ENCODE results near the gene PLXNA1.
A peak's percentile ranks its signal among the peaks of the same experiment; 100 is the strongest.

PLXNA1 gene

GRCh38 chr3:126986001-126986400, 3.1 kb downstream of the PLXNA1 start:
- Histone ChIP-seq H3K4me3 (ENCODE audit: low read depth, low read length) (no peak overlapping the region), H3K36me3 (ENCODE audit: control insufficient read depth in 2 of 2, insufficient read depth in 1 of 2, low read length in 2 of 2) (peaks cover 0 to 31% of the 10 kb centered on the region in 2 experiments; a peak in 1 of 3 replicates), H3K4me1 (ENCODE audit: control insufficient read depth, insufficient read depth, low read length) (peaks cover 7% of the 10 kb centered on the region; the same call in 1 of the 2 replicates), H3K27ac (ENCODE audit: extremely low read depth, low read depth, low read length) (no peak overlapping the region), H3K9me3 (ENCODE audit: control insufficient read depth, insufficient read depth, low read depth, low read length) (no peaks in the 10 kb centered on the region)
- ChIA-PET POLR2A (interaction anchor here (0.5 kb wide), 1 partner anchor 628 kb away, joined by 7 read pairs; no protein-coding TSS in a partner anchor), CTCF (no interaction called here)
- TF ChIP-seq ZNF398 (tag by site-specific recombination; IDR thresholded peaks at IDR 0.05), result no peak
- no peak for TF ChIP-seq INSM2 (tag by site-specific recombination; IDR thresholded peaks at IDR 0.05)
- 0 out of 2 replicates have a peak, but pooled peaks have one; percentile 58 for TF ChIP-seq WT1 (tag by site-specific recombination; IDR thresholded peaks at IDR 0.05)
- peak; percentile 92 for TF ChIP-seq OSR2 (tag by site-specific recombination; IDR thresholded peaks at IDR 0.05)
- TF ChIP-seq, protein P1, sequence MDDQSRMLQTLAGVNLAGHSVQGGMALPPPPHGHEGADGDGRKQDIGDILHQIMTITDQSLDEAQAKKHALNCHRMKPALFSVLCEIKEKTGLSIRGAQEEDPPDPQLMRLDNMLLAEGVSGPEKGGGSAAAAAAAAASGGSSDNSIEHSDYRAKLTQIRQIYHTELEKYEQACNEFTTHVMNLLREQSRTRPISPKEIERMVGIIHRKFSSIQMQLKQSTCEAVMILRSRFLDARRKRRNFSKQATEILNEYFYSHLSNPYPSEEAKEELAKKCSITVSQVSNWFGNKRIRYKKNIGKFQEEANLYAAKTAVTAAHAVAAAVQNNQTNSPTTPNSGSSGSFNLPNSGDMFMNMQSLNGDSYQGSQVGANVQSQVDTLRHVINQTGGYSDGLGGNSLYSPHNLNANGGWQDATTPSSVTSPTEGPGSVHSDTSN (CRISPR knock-in tag; IDR thresholded peaks at IDR 0.05), result no peak
- TF ChIP-seq ZFP69B (tag by site-specific recombination; IDR thresholded peaks at IDR 0.05), result peak; percentile 55; the same call in 1 of the 2 replicates
- TF ChIP-seq, protein P2, sequence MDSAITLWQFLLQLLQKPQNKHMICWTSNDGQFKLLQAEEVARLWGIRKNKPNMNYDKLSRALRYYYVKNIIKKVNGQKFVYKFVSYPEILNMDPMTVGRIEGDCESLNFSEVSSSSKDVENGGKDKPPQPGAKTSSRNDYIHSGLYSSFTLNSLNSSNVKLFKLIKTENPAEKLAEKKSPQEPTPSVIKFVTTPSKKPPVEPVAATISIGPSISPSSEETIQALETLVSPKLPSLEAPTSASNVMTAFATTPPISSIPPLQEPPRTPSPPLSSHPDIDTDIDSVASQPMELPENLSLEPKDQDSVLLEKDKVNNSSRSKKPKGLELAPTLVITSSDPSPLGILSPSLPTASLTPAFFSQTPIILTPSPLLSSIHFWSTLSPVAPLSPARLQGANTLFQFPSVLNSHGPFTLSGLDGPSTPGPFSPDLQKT (IDR thresholded peaks at IDR 0.05; ENCODE audit: borderline replicate concordance, low read depth, low read length), result no peak
- TF ChIP-seq SP7 (tag by site-specific recombination; IDR thresholded peaks at IDR 0.05), result peak; percentile 98
- TF ChIP-seq IKZF3 (tag by site-specific recombination; IDR thresholded peaks at IDR 0.05), result 0 out of 2 replicates have a peak, but pooled peaks have one; percentile 33
- 0 out of 2 replicates have a peak, but pooled peaks have one; percentile 27 for TF ChIP-seq BCL11A (tag by site-specific recombination; IDR thresholded peaks at IDR 0.05; ENCODE audit: low read depth)
- TF ChIP-seq, protein P3, sequence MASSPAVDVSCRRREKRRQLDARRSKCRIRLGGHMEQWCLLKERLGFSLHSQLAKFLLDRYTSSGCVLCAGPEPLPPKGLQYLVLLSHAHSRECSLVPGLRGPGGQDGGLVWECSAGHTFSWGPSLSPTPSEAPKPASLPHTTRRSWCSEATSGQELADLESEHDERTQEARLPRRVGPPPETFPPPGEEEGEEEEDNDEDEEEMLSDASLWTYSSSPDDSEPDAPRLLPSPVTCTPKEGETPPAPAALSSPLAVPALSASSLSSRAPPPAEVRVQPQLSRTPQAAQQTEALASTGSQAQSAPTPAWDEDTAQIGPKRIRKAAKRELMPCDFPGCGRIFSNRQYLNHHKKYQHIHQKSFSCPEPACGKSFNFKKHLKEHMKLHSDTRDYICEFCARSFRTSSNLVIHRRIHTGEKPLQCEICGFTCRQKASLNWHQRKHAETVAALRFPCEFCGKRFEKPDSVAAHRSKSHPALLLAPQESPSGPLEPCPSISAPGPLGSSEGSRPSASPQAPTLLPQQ (tag by site-specific recombination; IDR thresholded peaks at IDR 0.05), result peak; percentile 70
- no peak for TF ChIP-seq ZBTB7A (tag by site-specific recombination; IDR thresholded peaks at IDR 0.05; ENCODE audit: low read depth)
- 0 out of 2 replicates have a peak, but pooled peaks have one; percentile 31 for TF ChIP-seq ZIC2 (tag by site-specific recombination; IDR thresholded peaks at IDR 0.05)
- no peak for TF ChIP-seq ZFHX2 (tag by site-specific recombination; conservative IDR thresholded peaks at IDR 0.05)
- no peak for TF ChIP-seq ZNF157 (tag by site-specific recombination; IDR thresholded peaks at IDR 0.05)
- peak; percentile 70; the same call in 1 of the 2 replicates for TF ChIP-seq TCF7L2 (IDR thresholded peaks at IDR 0.05; ENCODE audit: borderline replicate concordance, low read depth, low read length)
- peak; percentile 45; the same call in 1 of the 2 replicates for TF ChIP-seq ZBTB20 (tag by site-specific recombination; IDR thresholded peaks at IDR 0.05)
- TF ChIP-seq, protein P4, sequence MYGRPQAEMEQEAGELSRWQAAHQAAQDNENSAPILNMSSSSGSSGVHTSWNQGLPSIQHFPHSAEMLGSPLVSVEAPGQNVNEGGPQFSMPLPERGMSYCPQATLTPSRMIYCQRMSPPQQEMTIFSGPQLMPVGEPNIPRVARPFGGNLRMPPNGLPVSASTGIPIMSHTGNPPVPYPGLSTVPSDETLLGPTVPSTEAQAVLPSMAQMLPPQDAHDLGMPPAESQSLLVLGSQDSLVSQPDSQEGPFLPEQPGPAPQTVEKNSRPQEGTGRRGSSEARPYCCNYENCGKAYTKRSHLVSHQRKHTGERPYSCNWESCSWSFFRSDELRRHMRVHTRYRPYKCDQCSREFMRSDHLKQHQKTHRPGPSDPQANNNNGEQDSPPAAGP (tag by site-specific recombination; IDR thresholded peaks at IDR 0.05), result 0 out of 2 replicates have a peak, but pooled peaks have one; percentile 44
- TF ChIP-seq ZNF341 (tag by site-specific recombination; IDR thresholded peaks at IDR 0.05; ENCODE audit: low read depth), result peak; percentile 85
- TF ChIP-seq, protein P5, sequence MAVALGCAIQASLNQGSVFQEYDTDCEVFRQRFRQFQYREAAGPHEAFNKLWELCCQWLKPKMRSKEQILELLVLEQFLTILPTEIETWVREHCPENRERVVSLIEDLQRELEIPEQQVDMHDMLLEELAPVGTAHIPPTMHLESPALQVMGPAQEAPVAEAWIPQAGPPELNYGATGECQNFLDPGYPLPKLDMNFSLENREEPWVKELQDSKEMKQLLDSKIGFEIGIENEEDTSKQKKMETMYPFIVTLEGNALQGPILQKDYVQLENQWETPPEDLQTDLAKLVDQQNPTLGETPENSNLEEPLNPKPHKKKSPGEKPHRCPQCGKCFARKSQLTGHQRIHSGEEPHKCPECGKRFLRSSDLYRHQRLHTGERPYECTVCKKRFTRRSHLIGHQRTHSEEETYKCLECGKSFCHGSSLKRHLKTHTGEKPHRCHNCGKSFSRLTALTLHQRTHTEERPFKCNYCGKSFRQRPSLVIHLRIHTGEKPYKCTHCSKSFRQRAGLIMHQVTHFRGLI (tag by site-specific recombination; IDR thresholded peaks at IDR 0.05), result peak; percentile 46; the same call in 1 of the 2 replicates
- TF ChIP-seq, protein P6, sequence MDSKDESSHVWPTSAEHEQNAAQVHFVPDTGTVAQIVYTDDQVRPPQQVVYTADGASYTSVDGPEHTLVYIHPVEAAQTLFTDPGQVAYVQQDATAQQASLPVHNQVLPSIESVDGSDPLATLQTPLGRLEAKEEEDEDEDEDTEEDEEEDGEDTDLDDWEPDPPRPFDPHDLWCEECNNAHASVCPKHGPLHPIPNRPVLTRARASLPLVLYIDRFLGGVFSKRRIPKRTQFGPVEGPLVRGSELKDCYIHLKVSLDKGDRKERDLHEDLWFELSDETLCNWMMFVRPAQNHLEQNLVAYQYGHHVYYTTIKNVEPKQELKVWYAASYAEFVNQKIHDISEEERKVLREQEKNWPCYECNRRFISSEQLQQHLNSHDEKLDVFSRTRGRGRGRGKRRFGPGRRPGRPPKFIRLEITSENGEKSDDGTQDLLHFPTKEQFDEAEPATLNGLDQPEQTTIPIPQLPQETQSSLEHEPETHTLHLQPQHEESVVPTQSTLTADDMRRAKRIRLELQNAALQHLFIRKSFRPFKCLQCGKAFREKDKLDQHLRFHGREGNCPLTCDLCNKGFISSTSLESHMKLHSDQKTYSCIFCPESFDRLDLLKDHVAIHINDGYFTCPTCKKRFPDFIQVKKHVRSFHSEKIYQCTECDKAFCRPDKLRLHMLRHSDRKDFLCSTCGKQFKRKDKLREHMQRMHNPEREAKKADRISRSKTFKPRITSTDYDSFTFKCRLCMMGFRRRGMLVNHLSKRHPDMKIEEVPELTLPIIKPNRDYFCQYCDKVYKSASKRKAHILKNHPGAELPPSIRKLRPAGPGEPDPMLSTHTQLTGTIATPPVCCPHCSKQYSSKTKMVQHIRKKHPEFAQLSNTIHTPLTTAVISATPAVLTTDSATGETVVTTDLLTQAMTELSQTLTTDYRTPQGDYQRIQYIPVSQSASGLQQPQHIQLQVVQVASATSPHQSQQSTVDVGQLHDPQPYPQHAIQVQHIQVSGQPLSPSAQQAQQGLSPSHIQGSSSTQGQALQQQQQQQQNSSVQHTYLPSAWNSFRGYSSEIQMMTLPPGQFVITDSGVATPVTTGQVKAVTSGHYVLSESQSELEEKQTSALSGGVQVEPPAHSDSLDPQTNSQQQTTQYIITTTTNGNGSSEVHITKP (tag by site-specific recombination; IDR thresholded peaks at IDR 0.05), result 0 out of 2 replicates have a peak, but pooled peaks have one; percentile 25
- peak; percentile 68; the same call in 1 of the 2 replicates for TF ChIP-seq ZXDB (tag by site-specific recombination; IDR thresholded peaks at IDR 0.05)
- TF ChIP-seq KLF1 (tag by site-specific recombination; IDR thresholded peaks at IDR 0.05), result peak; percentile 29; the same call in 1 of the 2 replicates
- peak; percentile 67 for TF ChIP-seq SCRT2 (tag by site-specific recombination; IDR thresholded peaks at IDR 0.05)

All from HEK293 (cell line).